ENCODE measurements around the gene SEPTIN8.

The SEPTIN8 gene

DNA sequence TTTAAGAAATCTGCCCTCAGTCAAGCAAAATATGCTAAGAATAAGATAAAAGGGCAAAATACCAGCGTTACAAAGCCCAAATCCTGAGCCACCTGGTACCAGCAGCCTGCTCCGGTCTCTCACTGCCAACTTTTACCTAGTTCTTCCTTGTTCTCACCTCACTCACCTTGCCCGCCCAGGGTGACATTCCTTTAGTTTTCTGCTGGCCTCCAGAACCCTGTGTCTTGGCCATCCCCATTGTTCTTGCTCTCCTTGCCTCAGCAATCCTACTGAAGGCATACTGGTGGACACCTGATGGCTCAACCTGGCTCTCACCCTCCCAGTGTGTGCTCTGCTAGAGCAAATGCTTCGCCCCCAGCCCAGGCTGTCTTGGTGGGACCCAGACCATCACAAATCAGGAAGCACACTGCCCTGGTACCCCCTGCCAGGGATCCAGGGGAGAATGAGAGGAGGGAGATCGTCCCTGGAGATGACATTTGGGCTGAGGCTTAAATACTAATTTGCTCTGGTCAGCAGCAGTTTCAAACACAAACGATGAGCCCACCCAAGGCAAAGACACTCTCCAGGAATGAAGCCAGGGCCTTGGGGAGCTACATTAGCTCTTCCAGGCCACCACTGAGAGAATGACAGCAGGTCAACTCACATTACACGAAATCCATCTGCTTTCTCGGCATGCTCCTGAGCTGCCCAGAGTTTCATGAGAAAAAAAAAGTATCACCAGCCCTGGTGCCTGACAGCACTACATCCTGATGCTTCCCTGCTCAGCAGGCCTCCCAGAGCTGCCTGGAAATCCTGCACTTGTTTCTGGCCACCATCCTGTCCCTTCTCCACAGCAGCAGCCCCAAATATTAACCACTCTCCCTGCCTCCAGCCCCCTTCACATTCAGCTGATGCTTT lies 12.2 kb upstream of the SEPTIN8 start:
- DNase-seq (ENCODE audit: low read depth): no peak
- no peak overlapping the region for H3K4me3 ChIP-seq (ENCODE audit: control insufficient read depth, low read depth, low read length)
- TF ChIP-seq, protein P1, sequence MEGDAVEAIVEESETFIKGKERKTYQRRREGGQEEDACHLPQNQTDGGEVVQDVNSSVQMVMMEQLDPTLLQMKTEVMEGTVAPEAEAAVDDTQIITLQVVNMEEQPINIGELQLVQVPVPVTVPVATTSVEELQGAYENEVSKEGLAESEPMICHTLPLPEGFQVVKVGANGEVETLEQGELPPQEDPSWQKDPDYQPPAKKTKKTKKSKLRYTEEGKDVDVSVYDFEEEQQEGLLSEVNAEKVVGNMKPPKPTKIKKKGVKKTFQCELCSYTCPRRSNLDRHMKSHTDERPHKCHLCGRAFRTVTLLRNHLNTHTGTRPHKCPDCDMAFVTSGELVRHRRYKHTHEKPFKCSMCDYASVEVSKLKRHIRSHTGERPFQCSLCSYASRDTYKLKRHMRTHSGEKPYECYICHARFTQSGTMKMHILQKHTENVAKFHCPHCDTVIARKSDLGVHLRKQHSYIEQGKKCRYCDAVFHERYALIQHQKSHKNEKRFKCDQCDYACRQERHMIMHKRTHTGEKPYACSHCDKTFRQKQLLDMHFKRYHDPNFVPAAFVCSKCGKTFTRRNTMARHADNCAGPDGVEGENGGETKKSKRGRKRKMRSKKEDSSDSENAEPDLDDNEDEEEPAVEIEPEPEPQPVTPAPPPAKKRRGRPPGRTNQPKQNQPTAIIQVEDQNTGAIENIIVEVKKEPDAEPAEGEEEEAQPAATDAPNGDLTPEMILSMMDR (conservative IDR thresholded peaks at IDR 0.05; ENCODE audit: control insufficient read depth, insufficient read depth, low read depth, low read length): no peak

DNA sequence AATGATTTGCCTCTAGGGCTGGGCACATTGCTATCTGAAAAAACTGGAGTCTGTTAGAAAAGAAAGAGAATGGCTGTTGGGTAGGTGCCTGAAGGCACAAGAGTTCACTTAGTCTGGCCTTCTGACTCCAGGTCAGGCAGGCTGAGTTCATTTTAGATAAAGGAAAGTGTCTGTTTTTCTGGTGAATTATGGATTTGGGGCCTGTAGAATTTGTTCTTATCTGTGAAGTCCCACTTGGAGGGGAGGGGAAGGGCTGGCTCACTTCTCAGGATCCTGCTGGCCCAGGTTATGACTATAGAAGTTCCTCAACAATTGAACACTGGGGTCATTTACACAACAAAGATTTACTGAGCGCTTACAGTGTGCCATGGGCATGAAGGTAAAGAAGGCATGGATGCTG lies 11.5 kb upstream of the SEPTIN8 start:
- DNase-seq (ENCODE audit: low read depth): no peak
- TF ChIP-seq, protein P1 (conservative IDR thresholded peaks at IDR 0.05; ENCODE audit: control insufficient read depth, insufficient read depth, low read depth, low read length): no peak
- H3K4me3 ChIP-seq (ENCODE audit: control insufficient read depth, low read depth, low read length): no peak overlapping the region

DNA sequence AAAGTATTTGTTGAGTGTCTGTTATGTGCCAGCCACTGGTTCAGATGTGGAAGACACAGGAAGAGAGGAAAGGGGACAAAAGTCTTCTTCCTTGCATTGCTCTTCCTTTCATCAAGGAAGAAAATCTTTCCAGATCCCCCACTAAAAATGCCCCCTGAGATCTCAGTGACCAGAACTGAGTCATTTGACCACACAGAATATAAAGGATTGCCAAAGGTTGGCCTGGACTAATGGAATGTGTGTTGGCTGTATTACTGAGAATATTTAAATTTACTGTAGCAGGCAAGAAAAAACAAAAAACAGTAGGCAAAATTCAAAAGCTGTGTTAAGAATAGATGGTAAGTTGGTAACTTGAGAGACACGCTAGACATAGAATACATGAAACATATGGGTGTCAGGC lies 10.0 kb upstream of the SEPTIN8 start:
- H3K4me3 ChIP-seq (ENCODE audit: control insufficient read depth, low read depth, low read length): no peak overlapping the region
- DNase-seq (ENCODE audit: low read depth): peak; percentile 65
- TF ChIP-seq, protein P1 (conservative IDR thresholded peaks at IDR 0.05; ENCODE audit: control insufficient read depth, insufficient read depth, low read depth, low read length): no peak

DNA sequence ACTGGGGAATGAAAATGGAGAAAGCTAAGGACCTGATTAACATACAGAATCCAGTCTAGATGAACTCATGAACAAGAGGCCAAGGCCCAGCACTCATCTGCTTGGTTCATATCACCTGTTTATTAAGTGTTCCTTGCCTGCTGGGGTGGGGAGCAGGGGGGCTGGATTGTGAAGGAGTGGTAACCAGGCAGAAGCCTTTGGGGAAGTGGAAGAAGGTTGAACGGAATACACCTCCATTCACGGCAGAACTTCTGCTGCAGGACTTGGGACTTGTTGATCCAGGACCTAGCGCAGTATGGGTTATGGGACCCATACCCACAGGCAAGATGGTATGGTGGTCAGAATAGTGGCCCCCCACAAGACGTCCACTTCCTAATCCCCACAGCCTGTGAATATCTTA lies 8.8 kb upstream of the SEPTIN8 start:
- no peak overlapping the region for H3K4me3 ChIP-seq (ENCODE audit: control insufficient read depth, low read depth, low read length)
- no peak for DNase-seq (ENCODE audit: low read depth)
- TF ChIP-seq, protein P1 (conservative IDR thresholded peaks at IDR 0.05; ENCODE audit: control insufficient read depth, insufficient read depth, low read depth, low read length): no peak

DNA sequence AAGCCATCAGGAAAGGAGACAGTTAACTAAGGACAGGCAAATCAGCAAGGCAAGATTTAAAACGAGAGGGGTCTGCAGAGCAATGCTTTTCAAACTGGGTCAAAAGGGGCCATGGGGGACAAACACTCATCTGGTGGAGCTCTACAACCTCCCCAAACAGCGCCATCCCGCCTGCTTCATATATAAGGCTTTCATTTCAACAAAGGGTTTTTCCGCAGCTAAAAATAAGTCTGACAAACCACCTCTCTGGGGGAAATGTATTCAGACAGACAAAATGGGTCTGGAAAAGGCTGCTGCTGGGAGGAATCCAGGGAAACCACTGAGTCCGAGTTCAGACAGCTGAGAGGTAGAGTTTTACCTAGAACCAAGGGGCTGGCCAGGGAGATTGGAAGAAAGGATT lies 8.3 kb upstream of the SEPTIN8 start:
- TF ChIP-seq, protein P1 (conservative IDR thresholded peaks at IDR 0.05; ENCODE audit: control insufficient read depth, insufficient read depth, low read depth, low read length): no peak
- DNase-seq (ENCODE audit: low read depth): no peak
- H3K4me3 ChIP-seq (ENCODE audit: control insufficient read depth, low read depth, low read length): no peak overlapping the region

DNA sequence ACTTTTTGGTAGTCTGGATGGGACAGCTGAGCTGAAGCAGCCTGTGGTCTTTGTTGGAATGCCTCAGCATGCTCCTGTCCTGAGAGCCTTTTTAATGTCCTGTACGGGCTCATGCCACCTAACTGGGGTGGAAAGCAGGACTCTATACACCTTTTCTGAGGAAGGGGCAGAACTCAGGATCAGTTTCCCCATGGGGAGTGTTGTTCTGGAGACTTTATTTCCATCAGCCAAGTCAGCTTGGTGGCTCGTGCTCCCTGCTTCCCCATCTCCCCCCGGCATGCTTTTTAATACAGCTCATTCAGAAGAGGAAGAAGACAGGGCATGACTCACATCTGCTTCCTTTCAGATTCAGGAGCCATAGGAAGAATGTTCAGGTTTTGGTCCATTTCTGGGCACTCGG lies 5.1 kb upstream of the SEPTIN8 start:
- no peak overlapping the region for H3K4me3 ChIP-seq (ENCODE audit: control insufficient read depth, low read depth, low read length)
- DNase-seq (ENCODE audit: low read depth): peak; percentile 55

More for the DNA sequence above, 5.1 kb upstream of the SEPTIN8 start:
- TF ChIP-seq, protein P1 (conservative IDR thresholded peaks at IDR 0.05; ENCODE audit: control insufficient read depth, insufficient read depth, low read depth, low read length): no peak
